MM.1S (cell line): ENCODE results near the gene KDM4B.

Experiments
- DNase-seq: peaks from one replicate; pipeline ENCODE4 v3.0.0-alpha.2; 2015
- H2AFZ ChIP-seq: fragments of 300-600 bp; sonication (generic); 2 replicates; pipeline ENCODE4 v1.6.0; 2016; ENCODE audit warnings: antibody characterized with exemption, low read length
- H3F3A ChIP-seq: fragments of 300-600 bp; sonication (generic); 2 replicates; pipeline ENCODE4 v1.6.1; 2016; ENCODE audit warnings: mild to moderate bottlenecking, antibody characterized with exemption, low read length, moderate library complexity, mixed read lengths; ENCODE audit not compliant: insufficient read depth
- H3K27ac ChIP-seq: fragments of 300-600 bp; sonication (generic); 2 replicates; pipeline ENCODE4 v1.5.1; 2016; ENCODE audit warnings: mild to moderate bottlenecking, low read length
- H3K27me3 ChIP-seq: fragments of 300-600 bp; sonication (generic); replicated peaks from 2 replicates; pipeline ENCODE4 v1.6.0; 2016; ENCODE audit warnings: low read length; ENCODE audit not compliant: insufficient read depth
- H3K36me3 ChIP-seq: fragments of 300-600 bp; sonication (generic); replicated peaks from 2 replicates; pipeline ENCODE4 v1.6.1; 2016; ENCODE audit warnings: mild to moderate bottlenecking, low read length, mixed read lengths; ENCODE audit not compliant: insufficient read depth
- H3K4me1 ChIP-seq: fragments of 300-600 bp; sonication (generic); 2 replicates; pipeline ENCODE4 v1.6.1; 2016; ENCODE audit warnings: low read length, mixed read lengths
- H3K4me2 ChIP-seq: fragments of 300-600 bp; sonication (generic); 2 replicates; pipeline ENCODE4 v1.6.0; 2016; ENCODE audit warnings: low read depth, low read length
- H3K4me3 ChIP-seq: fragments of 300-600 bp; sonication (generic); 2 replicates; pipeline ENCODE4 v1.5.1; 2016; ENCODE audit warnings: low read length, mixed read lengths
- H3K79me2 ChIP-seq: fragments of 300-600 bp; sonication (generic); 2 replicates; pipeline ENCODE4 v1.6.1; 2016; ENCODE audit warnings: mixed run types, low read length, mixed read lengths
- H3K9ac ChIP-seq: fragments of 300-600 bp; sonication (generic); 2 replicates; pipeline ENCODE4 v1.6.1; 2016; ENCODE audit warnings: low read length, mixed read lengths
- H3K9me2 ChIP-seq: fragments of 300-600 bp; sonication (generic); replicated peaks from 2 replicates; pipeline ENCODE4 v1.6.1; 2016; ENCODE audit warnings: mild to moderate bottlenecking, low read length, mixed read lengths; ENCODE audit not compliant: insufficient read depth
- H3K9me3 ChIP-seq: fragments of 300-600 bp; sonication (generic); replicated peaks from 2 replicates; pipeline ENCODE4 v1.6.1; 2016; ENCODE audit warnings: mild to moderate bottlenecking, low read length, mixed read lengths; ENCODE audit not compliant: insufficient read depth
- H4K20me1 ChIP-seq: fragments of 300-600 bp; sonication (generic); 2 replicates; pipeline ENCODE4 v1.6.1; 2016; ENCODE audit warnings: mild to moderate bottlenecking, low read length, moderate library complexity, mixed read lengths; ENCODE audit not compliant: insufficient read depth
- EZH2 ChIP-seq: fragments of 300-600 bp; sonication (generic); optimal IDR thresholded peaks from 2 replicates; pipeline ENCODE3; 2017; ENCODE audit warnings: low read depth, mild to moderate bottlenecking, antibody characterized with exemption, low read length, mixed read lengths
- EZH2phosphoT487 ChIP-seq: fragments of 300-600 bp; sonication (generic); IDR thresholded peaks from 2 replicates; pipeline ENCODE4 v1.6.1; 2018; ENCODE audit warnings: antibody characterized with exemption, low read length
- TF ChIP-seq, protein P1 (sequence below): fragments of 300-600 bp; sonication (generic); IDR thresholded peaks from 2 replicates; pipeline ENCODE4 v1.5.1; 2016; ENCODE audit warnings: antibody characterized with exemption, low read length, mixed read lengths

The KDM4B gene

DNA sequence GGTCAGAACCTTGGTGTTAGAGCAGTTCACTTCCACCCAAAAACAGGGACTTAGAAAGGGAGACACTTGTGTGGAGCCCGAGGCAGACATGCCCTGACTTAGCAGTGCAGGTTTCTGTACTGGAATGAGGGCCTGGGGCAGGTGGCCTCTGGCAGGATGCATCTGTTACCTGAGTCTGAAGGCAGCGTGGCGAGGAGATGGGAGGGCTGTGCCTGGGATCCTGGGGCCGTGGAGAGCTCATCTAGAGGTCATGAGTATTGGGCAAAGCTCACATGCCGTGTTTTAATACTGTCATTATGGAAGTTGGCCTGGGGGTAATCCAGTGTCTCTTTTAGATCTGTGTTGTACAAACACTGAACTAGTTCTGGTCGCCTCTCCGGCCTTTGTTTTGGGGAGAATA lies 21.4 kb downstream of the KDM4B start:
- Histone ChIP-seq H3K27ac (no peak overlapping the region), H3K9me3 (no peaks in the 10 kb centered on the region), H3K27me3 (no peaks in the 10 kb centered on the region), H4K20me1 (peaks cover 10% of the 10 kb centered on the region), H3K79me2 (peaks cover 93% of the 10 kb centered on the region), H3K4me2 (no peak overlapping the region), H3K4me1 (no peaks in the 10 kb centered on the region), H3F3A (no peaks in the 10 kb centered on the region), H3K9ac (no peak overlapping the region), H3K9me2 (no peaks in the 10 kb centered on the region), H3K4me3 (no peak overlapping the region), H2AFZ (no peak overlapping the region), H3K36me3 (no peaks in the 10 kb centered on the region)
- no peak for DNase-seq
- TF ChIP-seq EZH2phosphoT487 (no peak), EZH2 (no peak)
- TF ChIP-seq, protein P1, sequence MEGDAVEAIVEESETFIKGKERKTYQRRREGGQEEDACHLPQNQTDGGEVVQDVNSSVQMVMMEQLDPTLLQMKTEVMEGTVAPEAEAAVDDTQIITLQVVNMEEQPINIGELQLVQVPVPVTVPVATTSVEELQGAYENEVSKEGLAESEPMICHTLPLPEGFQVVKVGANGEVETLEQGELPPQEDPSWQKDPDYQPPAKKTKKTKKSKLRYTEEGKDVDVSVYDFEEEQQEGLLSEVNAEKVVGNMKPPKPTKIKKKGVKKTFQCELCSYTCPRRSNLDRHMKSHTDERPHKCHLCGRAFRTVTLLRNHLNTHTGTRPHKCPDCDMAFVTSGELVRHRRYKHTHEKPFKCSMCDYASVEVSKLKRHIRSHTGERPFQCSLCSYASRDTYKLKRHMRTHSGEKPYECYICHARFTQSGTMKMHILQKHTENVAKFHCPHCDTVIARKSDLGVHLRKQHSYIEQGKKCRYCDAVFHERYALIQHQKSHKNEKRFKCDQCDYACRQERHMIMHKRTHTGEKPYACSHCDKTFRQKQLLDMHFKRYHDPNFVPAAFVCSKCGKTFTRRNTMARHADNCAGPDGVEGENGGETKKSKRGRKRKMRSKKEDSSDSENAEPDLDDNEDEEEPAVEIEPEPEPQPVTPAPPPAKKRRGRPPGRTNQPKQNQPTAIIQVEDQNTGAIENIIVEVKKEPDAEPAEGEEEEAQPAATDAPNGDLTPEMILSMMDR: no peak

DNA sequence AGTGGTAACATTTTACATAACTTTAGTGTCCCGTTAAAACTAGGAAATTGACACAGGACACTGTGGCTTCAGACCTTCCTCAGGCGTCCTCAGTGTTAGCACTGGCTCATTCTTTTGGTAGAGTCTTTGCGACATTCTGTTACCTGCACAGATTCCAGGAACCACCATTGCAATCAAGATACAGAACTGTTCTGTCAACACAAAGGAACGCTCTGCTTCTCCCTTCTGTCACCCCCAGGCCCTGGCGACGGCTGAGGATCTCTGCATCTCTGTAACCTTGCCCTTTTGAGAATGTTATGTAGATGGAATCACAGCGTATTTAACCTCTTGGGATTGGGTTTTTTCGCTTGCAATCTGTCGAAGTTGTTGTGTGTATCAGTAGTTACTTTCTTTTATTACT lies 22.6 kb downstream of the KDM4B start:
- no peak overlapping the region for H3K9ac ChIP-seq
- H2AFZ ChIP-seq: no peak overlapping the region
- H3K4me3 ChIP-seq: no peak overlapping the region
- TF ChIP-seq EZH2: no peak
- TF ChIP-seq, protein P1: no peak
- no peak for TF ChIP-seq EZH2phosphoT487
- no peak overlapping the region for H3K4me2 ChIP-seq
- no peak overlapping the region for H3K27ac ChIP-seq
- DNase-seq: no peak
- no peaks in the 10 kb centered on the region for H3K4me1 ChIP-seq
- no peaks in the 10 kb centered on the region for H3F3A ChIP-seq
- H3K79me2 ChIP-seq: peaks cover 93% of the 10 kb centered on the region
- H3K27me3 ChIP-seq: no peaks in the 10 kb centered on the region
- H3K9me3 ChIP-seq: no peaks in the 10 kb centered on the region
- H4K20me1 ChIP-seq: peaks cover 12% of the 10 kb centered on the region
- no peaks in the 10 kb centered on the region; the same call in 1 of the 2 replicates for H3K36me3 ChIP-seq
- H3K9me2 ChIP-seq: no peaks in the 10 kb centered on the region

GRCh38 chr19:4991996-4992698 lies 23.2 kb downstream of the KDM4B start:
- no peak overlapping the region for H3K27ac ChIP-seq
- H2AFZ ChIP-seq: no peak overlapping the region
- H4K20me1 ChIP-seq: peaks cover 16% of the 10 kb centered on the region
- H3K4me1 ChIP-seq: no peaks in the 10 kb centered on the region
- no peak overlapping the region for H3K4me3 ChIP-seq
- H3K9me3 ChIP-seq: no peaks in the 10 kb centered on the region
- TF ChIP-seq, protein P1: no peak
- TF ChIP-seq EZH2 (no peak), EZH2phosphoT487 (no peak)
- no peak overlapping the region for H3K9ac ChIP-seq
- H3F3A ChIP-seq: no peaks in the 10 kb centered on the region
- peaks cover 94% of the 10 kb centered on the region for H3K79me2 ChIP-seq
- H3K27me3 ChIP-seq: no peaks in the 10 kb centered on the region
- DNase-seq: no peak
- no peak overlapping the region for H3K4me2 ChIP-seq
- no peaks in the 10 kb centered on the region; the same call in 1 of the 2 replicates for H3K36me3 ChIP-seq
- no peaks in the 10 kb centered on the region for H3K9me2 ChIP-seq
